Activated T-cell treated with anti-CD3 and anti-CD28 coated beads, Interleukin-2, amount 50 U/mL, for 72 hours (primary cell): ENCODE results near the gene TELO2. TPM values are rescaled to one million over a fixed set of nuclear protein-coding genes. Genes with fewer than 3 reads are reported as not detected.

Experiments
- ATAC-seq, 2 donors: fragments of 150-1000 bp; cut with Tn5 transposase; replicated peaks in 1 of 2; 2 replicates each; pipeline ENCODE4 v1.10.0; 2021; ENCODE audit warnings: moderate library complexity in 2 of 2, mild to moderate bottlenecking in 1 of 2
- DNase-seq, 2 donors: peaks; one replicate each; pipeline ENCODE4 v3.0.0; 2021 to 2022; ENCODE audit warnings: mixed read lengths in 1 of 2
- H3K27ac Mint-ChIP-seq: one replicate; pipeline ENCODE4 v1.8.0; 2022; ENCODE audit warnings: mild to moderate bottlenecking, moderate library complexity, mixed read lengths
- H3K27me3 Mint-ChIP-seq: one replicate; pipeline ENCODE4 v1.8.0; 2022; ENCODE audit warnings: low read depth, mixed read lengths
- H3K36me3 Mint-ChIP-seq, 2 donors: one replicate each; pipeline ENCODE4 v1.8.0; 2022; ENCODE audit warnings: mixed read lengths in 2 of 2, mild to moderate bottlenecking in 1 of 2; ENCODE audit not compliant: insufficient read depth in 2 of 2
- H3K4me1 Mint-ChIP-seq: one replicate; pipeline ENCODE4 v1.8.0; 2022; ENCODE audit warnings: low read depth, mixed read lengths
- H3K4me3 Mint-ChIP-seq, 2 donors: one replicate each; pipeline ENCODE4 v1.8.0; 2022; ENCODE audit warnings: mild to moderate bottlenecking in 2 of 2, mixed read lengths in 2 of 2, moderate library complexity in 2 of 2
- H3K9me3 Mint-ChIP-seq, 2 donors: one replicate each; pipeline ENCODE4 v1.8.0; 2022; ENCODE audit warnings: mixed read lengths in 2 of 2
- total RNA-seq, 2 donors: library from RNA; stranded (reverse); gene quantifications; one replicate each; pipeline ENCODE4 v1.2.3, GENCODE V29; 2022

Gene TELO2
- total RNA-seq, 2 donors from 2014 or later: 28.6 to 34.7 TPM

GRCh38 chr16:1511662-1512569, 18.8 kb downstream of the TELO2 start:
- DNase-seq (no peak), ATAC-seq (no peak)
- no peaks in the 10 kb centered on the region for H3K27me3 Mint-ChIP-seq
- no peaks in the 10 kb centered on the region for H3K9me3 Mint-ChIP-seq
- H3K27ac Mint-ChIP-seq: no peak overlapping the region
- no peaks in the 10 kb centered on the region for H3K4me1 Mint-ChIP-seq
- peaks cover 8 to 16% of the 10 kb centered on the region in 2 donors for H3K36me3 Mint-ChIP-seq
- no peak overlapping the region for H3K4me3 Mint-ChIP-seq

GRCh38 chr16:1512774-1513173, 19.6 kb downstream of the TELO2 start:
- DNase-seq (no peak), ATAC-seq (no peak)
- Mint-ChIP-seq H3K27me3 (no peaks in the 10 kb centered on the region), H3K4me1 (no peaks in the 10 kb centered on the region), H3K4me3 (no peak overlapping the region), H3K36me3 (peaks cover 8 to 16% of the 10 kb centered on the region in 2 donors), H3K9me3 (no peaks in the 10 kb centered on the region), H3K27ac (no peak overlapping the region)

GRCh38 chr16:1514507-1514906, 21.3 kb downstream of the TELO2 start:
- Mint-ChIP-seq H3K4me3 (no peak overlapping the region), H3K9me3 (no peaks in the 10 kb centered on the region), H3K27ac (no peak overlapping the region), H3K36me3 (peaks cover 8 to 16% of the 10 kb centered on the region in 2 donors), H3K4me1 (no peaks in the 10 kb centered on the region), H3K27me3 (no peaks in the 10 kb centered on the region)
- no peak for ATAC-seq
- no peak for DNase-seq

- no peaks in the 10 kb centered on the region for H3K9me3 Mint-ChIP-seq
- no peak for ATAC-seq
- no peak overlapping the region for H3K27ac Mint-ChIP-seq
- no peak overlapping the region for H3K4me3 Mint-ChIP-seq
- no peaks in the 10 kb centered on the region for H3K27me3 Mint-ChIP-seq
- no peak for DNase-seq
- H3K36me3 Mint-ChIP-seq: peaks cover 1 to 3% of the 10 kb centered on the region in 2 donors
- no peaks in the 10 kb centered on the region for H3K4me1 Mint-ChIP-seq
Measured at GRCh38 chr16:1518626-1519135, 25.5 kb downstream of the TELO2 start.

GRCh38 chr16:1519831-1520230, 26.7 kb downstream of the TELO2 start:
- Mint-ChIP-seq H3K27ac (no peak overlapping the region), H3K4me3 (no peak overlapping the region), H3K27me3 (no peaks in the 10 kb centered on the region), H3K9me3 (no peaks in the 10 kb centered on the region), H3K4me1 (no peaks in the 10 kb centered on the region), H3K36me3 (no peaks in the 10 kb centered on the region)
- DNase-seq (no peak), ATAC-seq (no peak)

- no peaks in the 10 kb centered on the region for H3K4me1 Mint-ChIP-seq
- no peaks in the 10 kb centered on the region for H3K9me3 Mint-ChIP-seq
- no peak overlapping the region for H3K27ac Mint-ChIP-seq
Measured at GRCh38 chr16:1520461-1520860, 27.3 kb downstream of the TELO2 start.

GRCh38 chr16:1523581-1524245, 30.6 kb downstream of the TELO2 start:
- H3K9me3 Mint-ChIP-seq: no peaks in the 10 kb centered on the region
- no peak overlapping the region for H3K27ac Mint-ChIP-seq
- no peaks in the 10 kb centered on the region for H3K27me3 Mint-ChIP-seq
- H3K4me3 Mint-ChIP-seq: no peak overlapping the region
- DNase-seq (no peak), ATAC-seq (no peak)
- H3K36me3 Mint-ChIP-seq: no peaks in the 10 kb centered on the region
- peaks cover 8% of the 10 kb centered on the region for H3K4me1 Mint-ChIP-seq

More at GRCh38 chr16:1520461-1520860, 27.3 kb downstream of the TELO2 start:
- Mint-ChIP-seq H3K4me3 (no peak overlapping the region), H3K27me3 (no peaks in the 10 kb centered on the region), H3K36me3 (no peaks in the 10 kb centered on the region)
- ATAC-seq: peak in 1 of 2 donors; percentile 7
- no peak for DNase-seq

GRCh38 chr16:1524366-1524765, 31.2 kb downstream of the TELO2 start:
- no peaks in the 10 kb centered on the region for H3K27me3 Mint-ChIP-seq
- no peaks in the 10 kb centered on the region for H3K9me3 Mint-ChIP-seq
- ATAC-seq (no peak), DNase-seq (no peak)
- H3K27ac Mint-ChIP-seq: no peak overlapping the region
- H3K4me1 Mint-ChIP-seq: peaks cover 8% of the 10 kb centered on the region
- H3K36me3 Mint-ChIP-seq: no peaks in the 10 kb centered on the region
- H3K4me3 Mint-ChIP-seq: no peak overlapping the region

- no peaks in the 10 kb centered on the region for H3K9me3 Mint-ChIP-seq
- peaks cover 8% of the 10 kb centered on the region for H3K4me1 Mint-ChIP-seq
- peak in 1 of 2 donors; percentile 14 for DNase-seq
- no peak overlapping the region for H3K27ac Mint-ChIP-seq
- no peaks in the 10 kb centered on the region for H3K36me3 Mint-ChIP-seq
- peak; percentile 39 to 50 for ATAC-seq
- H3K4me3 Mint-ChIP-seq: peak overlapping the region; percentile 62 to 64
- no peaks in the 10 kb centered on the region for H3K27me3 Mint-ChIP-seq
Measured at GRCh38 chr16:1525871-1526607, 32.9 kb downstream of the TELO2 start.

- Mint-ChIP-seq H3K36me3 (no peaks in the 10 kb centered on the region), H3K9me3 (no peaks in the 10 kb centered on the region), H3K4me3 (peak overlapping the region; percentile 44 to 62), H3K27ac (no peak overlapping the region), H3K4me1 (peaks cover 8% of the 10 kb centered on the region), H3K27me3 (no peaks in the 10 kb centered on the region)
- ATAC-seq: peak; percentile 44 to 52
- DNase-seq: peak; percentile 22 to 43
Measured at GRCh38 chr16:1526608-1527555, 33.7 kb downstream of the TELO2 start.

GRCh38 chr16:1527836-1528811, 35.0 kb downstream of the TELO2 start:
- Mint-ChIP-seq H3K36me3 (no peaks in the 10 kb centered on the region), H3K27ac (no peak overlapping the region)
- DNase-seq: no peak

More at GRCh38 chr16:1527836-1528811, 35.0 kb downstream of the TELO2 start:
- H3K4me1 Mint-ChIP-seq: peaks cover 8% of the 10 kb centered on the region
- no peak overlapping the region for H3K4me3 Mint-ChIP-seq
- H3K9me3 Mint-ChIP-seq: no peaks in the 10 kb centered on the region
- ATAC-seq: no peak
- H3K27me3 Mint-ChIP-seq: no peaks in the 10 kb centered on the region
